Measurements from ENCODE around the gene CFAP300. TPM values are rescaled to one million over a fixed set of nuclear protein-coding genes. Genes with fewer than 3 reads are reported as not detected.

Gene CFAP300
- total RNA-seq, 1 experiment from 2014 or later: 1.7 TPM

- Histone ChIP-seq H4K8ac (replicated peaks; ENCODE audit: insufficient read length, low read depth, low read length) (no peak overlapping the region), H2AFZ (ENCODE audit: low read length) (no peak overlapping the region)
- WGBS (ENCODE audit: extremely low coverage, insufficient read length, low lambda C conversion rate): no CpG with 5 or more reads among the region's 4 CpGs
These were observed 21.0 kb upstream of the CFAP300 start for GRCh38 chr11:102026217-102026616.

More at GRCh38 chr11:102026217-102026616, 21.0 kb upstream of the CFAP300 start:
- H4K5ac ChIP-seq (ENCODE audit: insufficient read length, low read depth, low read length): no peak overlapping the region
- no peak overlapping the region for H3K4ac ChIP-seq (ENCODE audit: low read depth, low read length)
- no peak overlapping the region for H2BK15ac ChIP-seq (ENCODE audit: low read depth, low read length)
- TF ChIP-seq, protein P1, sequence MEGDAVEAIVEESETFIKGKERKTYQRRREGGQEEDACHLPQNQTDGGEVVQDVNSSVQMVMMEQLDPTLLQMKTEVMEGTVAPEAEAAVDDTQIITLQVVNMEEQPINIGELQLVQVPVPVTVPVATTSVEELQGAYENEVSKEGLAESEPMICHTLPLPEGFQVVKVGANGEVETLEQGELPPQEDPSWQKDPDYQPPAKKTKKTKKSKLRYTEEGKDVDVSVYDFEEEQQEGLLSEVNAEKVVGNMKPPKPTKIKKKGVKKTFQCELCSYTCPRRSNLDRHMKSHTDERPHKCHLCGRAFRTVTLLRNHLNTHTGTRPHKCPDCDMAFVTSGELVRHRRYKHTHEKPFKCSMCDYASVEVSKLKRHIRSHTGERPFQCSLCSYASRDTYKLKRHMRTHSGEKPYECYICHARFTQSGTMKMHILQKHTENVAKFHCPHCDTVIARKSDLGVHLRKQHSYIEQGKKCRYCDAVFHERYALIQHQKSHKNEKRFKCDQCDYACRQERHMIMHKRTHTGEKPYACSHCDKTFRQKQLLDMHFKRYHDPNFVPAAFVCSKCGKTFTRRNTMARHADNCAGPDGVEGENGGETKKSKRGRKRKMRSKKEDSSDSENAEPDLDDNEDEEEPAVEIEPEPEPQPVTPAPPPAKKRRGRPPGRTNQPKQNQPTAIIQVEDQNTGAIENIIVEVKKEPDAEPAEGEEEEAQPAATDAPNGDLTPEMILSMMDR (conservative IDR thresholded peaks at IDR 0.05): no peak
- no peak overlapping the region for H3K18ac ChIP-seq (ENCODE audit: insufficient read length, low read depth, low read length)
- no peak overlapping the region for H2BK20ac ChIP-seq (ENCODE audit: low read depth, low read length, poor library complexity, severe bottlenecking)
- Mint-ChIP-seq H3K27me3 (ENCODE audit: low read depth) (no peaks in the 10 kb centered on the region), H3K9me3 (no peaks in the 10 kb centered on the region), H3K4me3 (no peak overlapping the region), H3K4me1 (peaks cover 0 to 3% of the 10 kb centered on the region in 2 experiments; a peak in 2 of 4 replicates), H3K27ac (no peak overlapping the region), H3K36me3 (ENCODE audit: insufficient read depth in 1 of 3, low read depth in 3 of 3) (no peaks in the 10 kb centered on the region)
- no peaks in the 10 kb centered on the region for H4K20me1 ChIP-seq (ENCODE audit: control insufficient read depth, insufficient read depth, insufficient read length)
- no peak overlapping the region for H3K56ac ChIP-seq (ENCODE audit: insufficient read length, low read depth, low read length)
- no peak overlapping the region for H2BK5ac ChIP-seq (ENCODE audit: insufficient read length, low read length)
- H2AK5ac ChIP-seq (ENCODE audit: insufficient read length, low read length): no peak overlapping the region
- H4K91ac ChIP-seq (ENCODE audit: insufficient read length, low read depth, low read length): no peak overlapping the region
- no peak overlapping the region for H3K4me2 ChIP-seq (ENCODE audit: insufficient read depth, insufficient read length, low read length)
- H3K9me3 ChIP-seq (ENCODE audit: control insufficient read depth, low read depth, low read length): no peaks in the 10 kb centered on the region
- H3K4me1 ChIP-seq (ENCODE audit: insufficient read depth, low read length): no peaks in the 10 kb centered on the region
- H3K14ac ChIP-seq (ENCODE audit: insufficient read depth, low read length): no peak overlapping the region
- no peak overlapping the region for H3T11ph ChIP-seq (ENCODE audit: low read length)
- H3K79me2 ChIP-seq (ENCODE audit: insufficient read depth, low read length): no peaks in the 10 kb centered on the region
- H3K23ac ChIP-seq (ENCODE audit: insufficient read length, low read depth, low read length): no peak overlapping the region
- H3K23me2 ChIP-seq (ENCODE audit: insufficient read length, low read depth, low read length, poor library complexity, severe bottlenecking): no peaks in the 10 kb centered on the region
- no peak overlapping the region for H3K27ac ChIP-seq (ENCODE audit: insufficient read length, low read depth, low read length)
- no peak overlapping the region for H2BK12ac ChIP-seq (ENCODE audit: insufficient read length, low read depth, low read length)
- H3K27me3 ChIP-seq (ENCODE audit: insufficient read depth, low read length): no peaks in the 10 kb centered on the region; the same call in 1 of the 2 replicates
- H3K9ac ChIP-seq (ENCODE audit: extremely low read depth, insufficient read length, low read length): no peak overlapping the region
- no peak overlapping the region for H2BK120ac ChIP-seq (ENCODE audit: low read depth, low read length, poor library complexity, severe bottlenecking)
- no peak for DNase-seq
- no peaks in the 10 kb centered on the region for H3K79me1 ChIP-seq (ENCODE audit: insufficient read depth, low read depth, low read length, poor library complexity, severe bottlenecking)
